HCT116 (cell line): ENCODE measurements around the gene SFXN3.

Experiments used
- CEBPB ChIP-seq: IDR thresholded peaks from 2 replicates; pipeline ENCODE4 v1.6.1; 2012; ENCODE audit warnings: low read depth
- POLR2A ChIP-seq: IDR thresholded peaks from 2 replicates; pipeline ENCODE4 v1.7.0; 2011; ENCODE audit warnings: borderline replicate concordance; ENCODE audit not compliant: insufficient read depth, insufficient read length; ENCODE audit errors: extremely low read depth
- POLR2AphosphoS5 ChIP-seq: IDR thresholded peaks from 2 replicates; pipeline ENCODE4 v1.6.1; 2011; ENCODE audit warnings: mild to moderate bottlenecking, low read depth, low read length, moderate library complexity
- TCF7L2 ChIP-seq: IDR thresholded peaks from 2 replicates; pipeline ENCODE4 v1.7.0; 2011; ENCODE audit warnings: borderline replicate concordance, inconsistent platforms; ENCODE audit not compliant: insufficient read depth, insufficient read length; ENCODE audit errors: extremely low read depth
- TF ChIP-seq, protein P1 (sequence below): IDR thresholded peaks from 2 replicates; pipeline ENCODE4 v1.6.1; 2012
- TF ChIP-seq, protein P2 (sequence below): IDR thresholded peaks from 2 replicates; pipeline ENCODE4 v1.6.1; 2011; ENCODE audit warnings: mild to moderate bottlenecking, low read length, moderate library complexity; ENCODE audit not compliant: insufficient replicate concordance; ENCODE audit errors: extremely low read depth
- TF ChIP-seq, protein P3 (sequence below), 3 experiments: fragments of 200-600 bp in 1 of 3; sonication (generic) in 1 of 3; IDR thresholded peaks in 2 of 3; conservative IDR thresholded peaks in 1 of 3; 2 replicates each; pipeline ENCODE4 v1.5.1; 2012 to 2017; ENCODE audit warnings: low read depth in 2 of 3, low read length in 2 of 3, antibody characterized with exemption in 1 of 3, borderline replicate concordance in 1 of 3, control low read depth in 1 of 3, mild to moderate bottlenecking in 1 of 3, mixed read lengths in 1 of 3, mixed run types in 1 of 3, moderate library complexity in 1 of 3; ENCODE audit not compliant: insufficient read depth in 1 of 3

- TF ChIP-seq, protein P1, sequence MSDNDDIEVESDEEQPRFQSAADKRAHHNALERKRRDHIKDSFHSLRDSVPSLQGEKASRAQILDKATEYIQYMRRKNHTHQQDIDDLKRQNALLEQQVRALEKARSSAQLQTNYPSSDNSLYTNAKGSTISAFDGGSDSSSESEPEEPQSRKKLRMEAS, result no peak
- no peak for TF ChIP-seq TCF7L2
- TF ChIP-seq, protein P2, sequence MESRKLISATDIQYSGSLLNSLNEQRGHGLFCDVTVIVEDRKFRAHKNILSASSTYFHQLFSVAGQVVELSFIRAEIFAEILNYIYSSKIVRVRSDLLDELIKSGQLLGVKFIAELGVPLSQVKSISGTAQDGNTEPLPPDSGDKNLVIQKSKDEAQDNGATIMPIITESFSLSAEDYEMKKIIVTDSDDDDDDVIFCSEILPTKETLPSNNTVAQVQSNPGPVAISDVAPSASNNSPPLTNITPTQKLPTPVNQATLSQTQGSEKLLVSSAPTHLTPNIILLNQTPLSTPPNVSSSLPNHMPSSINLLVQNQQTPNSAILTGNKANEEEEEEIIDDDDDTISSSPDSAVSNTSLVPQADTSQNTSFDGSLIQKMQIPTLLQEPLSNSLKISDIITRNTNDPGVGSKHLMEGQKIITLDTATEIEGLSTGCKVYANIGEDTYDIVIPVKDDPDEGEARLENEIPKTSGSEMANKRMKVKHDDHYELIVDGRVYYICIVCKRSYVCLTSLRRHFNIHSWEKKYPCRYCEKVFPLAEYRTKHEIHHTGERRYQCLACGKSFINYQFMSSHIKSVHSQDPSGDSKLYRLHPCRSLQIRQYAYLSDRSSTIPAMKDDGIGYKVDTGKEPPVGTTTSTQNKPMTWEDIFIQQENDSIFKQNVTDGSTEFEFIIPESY, result no peak
- TF ChIP-seq, protein P3, sequence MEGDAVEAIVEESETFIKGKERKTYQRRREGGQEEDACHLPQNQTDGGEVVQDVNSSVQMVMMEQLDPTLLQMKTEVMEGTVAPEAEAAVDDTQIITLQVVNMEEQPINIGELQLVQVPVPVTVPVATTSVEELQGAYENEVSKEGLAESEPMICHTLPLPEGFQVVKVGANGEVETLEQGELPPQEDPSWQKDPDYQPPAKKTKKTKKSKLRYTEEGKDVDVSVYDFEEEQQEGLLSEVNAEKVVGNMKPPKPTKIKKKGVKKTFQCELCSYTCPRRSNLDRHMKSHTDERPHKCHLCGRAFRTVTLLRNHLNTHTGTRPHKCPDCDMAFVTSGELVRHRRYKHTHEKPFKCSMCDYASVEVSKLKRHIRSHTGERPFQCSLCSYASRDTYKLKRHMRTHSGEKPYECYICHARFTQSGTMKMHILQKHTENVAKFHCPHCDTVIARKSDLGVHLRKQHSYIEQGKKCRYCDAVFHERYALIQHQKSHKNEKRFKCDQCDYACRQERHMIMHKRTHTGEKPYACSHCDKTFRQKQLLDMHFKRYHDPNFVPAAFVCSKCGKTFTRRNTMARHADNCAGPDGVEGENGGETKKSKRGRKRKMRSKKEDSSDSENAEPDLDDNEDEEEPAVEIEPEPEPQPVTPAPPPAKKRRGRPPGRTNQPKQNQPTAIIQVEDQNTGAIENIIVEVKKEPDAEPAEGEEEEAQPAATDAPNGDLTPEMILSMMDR (IDR thresholded peaks at IDR 0.05 in 2 of 3, conservative IDR thresholded peaks at IDR 0.05 in 1 of 3; ENCODE audit: borderline replicate concordance in 1 of 3, insufficient read depth in 1 of 3, low read depth in 2 of 3, low read length in 2 of 3), result no peak
- TF ChIP-seq POLR2A, result no peak
- TF ChIP-seq POLR2AphosphoS5, result no peak
- no peak for TF ChIP-seq CEBPB
Observed at GRCh38 chr10:101063050-101063525, 32.1 kb downstream of the SFXN3 start.
